Astrocyte (in vitro differentiated cells and primary cell): ENCODE data around the gene COMMD9. TPM values are rescaled to one million over a fixed set of nuclear protein-coding genes. Genes with fewer than 3 reads are reported as not detected.

Experiments
- DNase-seq: peaks from one replicate; pipeline ENCODE4 v3.0.0-alpha.2; 2010; ENCODE audit warnings: low read depth
- FAIRE-seq: peaks from 2 replicates; lab custom pipeline; 2011; peaks lifted over from hg19 to GRCh38; lab: Jason Lieb, UNC
- H2AFZ ChIP-seq: 2 replicates; pipeline ENCODE4 v1.6.0; 2012; ENCODE audit warnings: low read depth, low read length, inconsistent platforms
- H3K27ac ChIP-seq: 2 replicates; pipeline ENCODE4 v1.5.1; 2011; ENCODE audit warnings: low read depth, low read length, inconsistent platforms
- H3K27me3 ChIP-seq: 2 replicates; pipeline ENCODE4 v1.6.0; 2011; ENCODE audit warnings: low read length, inconsistent platforms; ENCODE audit not compliant: insufficient read depth
- H3K36me3 ChIP-seq: 2 replicates; pipeline ENCODE4 v1.5.1; 2011; ENCODE audit warnings: low read length, inconsistent platforms; ENCODE audit not compliant: insufficient read depth
- H3K4me1 ChIP-seq: 2 replicates; pipeline ENCODE4 v1.5.1; 2011; ENCODE audit warnings: low read length, inconsistent platforms; ENCODE audit not compliant: insufficient read depth
- H3K4me2 ChIP-seq: 2 replicates; pipeline ENCODE4 v1.6.0; 2012; ENCODE audit warnings: low read length, inconsistent platforms
- H3K4me3 ChIP-seq: 2 replicates; pipeline ENCODE4 v1.5.1; 2011; ENCODE audit warnings: low read depth, mild to moderate bottlenecking, low read length, inconsistent platforms; ENCODE audit not compliant: insufficient read depth
- H3K79me2 ChIP-seq: 2 replicates; pipeline ENCODE4 v1.6.0; 2012; ENCODE audit warnings: mild to moderate bottlenecking, low read length, inconsistent platforms; ENCODE audit not compliant: insufficient read depth
- H3K9ac ChIP-seq: 2 replicates; pipeline ENCODE4 v1.6.0; 2012; ENCODE audit warnings: mild to moderate bottlenecking, low read length, inconsistent platforms
- H3K9me3 ChIP-seq: 2 replicates; pipeline ENCODE4 v1.5.1; 2012; ENCODE audit warnings: low read depth, mild to moderate bottlenecking, low read length, inconsistent platforms; ENCODE audit not compliant: insufficient read depth
- H4K20me1 ChIP-seq: 2 replicates; pipeline ENCODE4 v1.6.0; 2012; ENCODE audit warnings: low read length, inconsistent platforms; ENCODE audit not compliant: insufficient read depth
- H3K27ac Mint-ChIP-seq: one replicate; pipeline ENCODE4 v1.8.0; 2021; ENCODE audit warnings: mild to moderate bottlenecking, mixed read lengths; ENCODE audit not compliant: unreplicated experiment
- H3K27me3 Mint-ChIP-seq: one replicate; pipeline ENCODE4 v1.8.0; 2021; ENCODE audit warnings: low read depth, mixed read lengths; ENCODE audit not compliant: unreplicated experiment
- H3K36me3 Mint-ChIP-seq: one replicate; pipeline ENCODE4 v1.8.0; 2021; ENCODE audit warnings: low read depth, mixed read lengths; ENCODE audit not compliant: unreplicated experiment
- H3K4me1 Mint-ChIP-seq: one replicate; pipeline ENCODE4 v1.8.0; 2021; ENCODE audit warnings: low read depth, mixed read lengths; ENCODE audit not compliant: unreplicated experiment
- H3K4me3 Mint-ChIP-seq: one replicate; pipeline ENCODE4 v1.8.0; 2021; ENCODE audit warnings: mild to moderate bottlenecking, moderate library complexity, mixed read lengths; ENCODE audit not compliant: unreplicated experiment
- H3K9me3 Mint-ChIP-seq: one replicate; pipeline ENCODE4 v1.8.0; 2021; ENCODE audit warnings: mild to moderate bottlenecking, mixed read lengths; ENCODE audit not compliant: unreplicated experiment
- CTCF ChIP-seq: IDR thresholded peaks from 2 replicates; pipeline ENCODE4 v1.5.1; 2011; ENCODE audit warnings: low read depth, mild to moderate bottlenecking, inconsistent platforms, low read length, moderate library complexity; ENCODE audit not compliant: insufficient read depth
- EZH2 ChIP-seq: IDR thresholded peaks from 2 replicates; pipeline ENCODE4 v1.6.1; 2012; ENCODE audit warnings: mild to moderate bottlenecking, low read length, inconsistent platforms; ENCODE audit not compliant: insufficient read depth
- total RNA-seq: library from RNA; stranded (reverse); gene quantifications from 2 replicates; pipeline ENCODE4 v1.2.1, GENCODE V29; 2021

The COMMD9 gene
- total RNA-seq, 1 donor from 2014 or later = 78.4 TPM

GRCh38 chr11:36311926-36312595 lies 22.8 kb upstream of the COMMD9 start:
- H2AFZ ChIP-seq = no peak overlapping the region
- H3K4me3 ChIP-seq = no peak overlapping the region
- H3K27me3 Mint-ChIP-seq = peaks cover 22% of the 10 kb centered on the region
- H3K36me3 ChIP-seq = no peaks in the 10 kb centered on the region
- H4K20me1 ChIP-seq = no peaks in the 10 kb centered on the region
- no peaks in the 10 kb centered on the region for H3K36me3 Mint-ChIP-seq
- peak overlapping the region; percentile 53 for H3K4me2 ChIP-seq
- TF ChIP-seq EZH2 (no peak), CTCF (no peak)
- H3K4me1 Mint-ChIP-seq = peaks cover 33% of the 10 kb centered on the region
- H3K27ac ChIP-seq = peak overlapping the region; percentile 5
- FAIRE-seq (no peak), DNase-seq (peak; percentile 47)
- H3K9ac ChIP-seq = no peak overlapping the region
- H3K9me3 Mint-ChIP-seq = no peaks in the 10 kb centered on the region
- H3K27ac Mint-ChIP-seq = no peak overlapping the region
- no peak overlapping the region for H3K4me3 Mint-ChIP-seq
- H3K9me3 ChIP-seq = no peaks in the 10 kb centered on the region
- no peaks in the 10 kb centered on the region for H3K79me2 ChIP-seq
- H3K27me3 ChIP-seq = no peaks in the 10 kb centered on the region
- peaks cover 16% of the 10 kb centered on the region for H3K4me1 ChIP-seq

GRCh38 chr11:36309779-36310178 lies 20.6 kb upstream of the COMMD9 start:
- H3K4me3 Mint-ChIP-seq = no peak overlapping the region
- H3K27me3 Mint-ChIP-seq = peaks cover 16% of the 10 kb centered on the region
- no peak for FAIRE-seq

More at GRCh38 chr11:36309779-36310178, 20.6 kb upstream of the COMMD9 start:
- H3K4me3 ChIP-seq = no peak overlapping the region
- no peak overlapping the region for H3K4me2 ChIP-seq
- no peak overlapping the region for H3K9ac ChIP-seq
- H3K79me2 ChIP-seq = no peaks in the 10 kb centered on the region
- no peak for DNase-seq
- H3K36me3 ChIP-seq = no peaks in the 10 kb centered on the region
- H3K27me3 ChIP-seq = no peaks in the 10 kb centered on the region
- Mint-ChIP-seq H3K4me1 (peaks cover 34% of the 10 kb centered on the region), H3K36me3 (no peaks in the 10 kb centered on the region), H3K27ac (peak overlapping the region; percentile 21), H3K9me3 (peaks cover 3% of the 10 kb centered on the region)
- no peaks in the 10 kb centered on the region for H4K20me1 ChIP-seq
- no peak overlapping the region for H2AFZ ChIP-seq
- TF ChIP-seq EZH2 (no peak), CTCF (no peak)
- H3K27ac ChIP-seq = no peak overlapping the region
- H3K4me1 ChIP-seq = peaks cover 16% of the 10 kb centered on the region
- no peaks in the 10 kb centered on the region for H3K9me3 ChIP-seq
